T-helper 2 cell treated with Interferon-gamma antibody and Interleukin-4, amounts not matched to agents 100 ng/mL and 5 ng/mL, for 36 hours (primary cell): ENCODE data around the gene PPP1R3F. TPM values are rescaled to one million over a fixed set of nuclear protein-coding genes. Genes with fewer than 3 reads are reported as not detected.

ENCODE experiments used
- intact Hi-C: fragments of 100-400 bp; cut with micrococcal nuclease; formaldehyde crosslinking; loops from one replicate; pipeline ENCODE4 v1.15.1; 2023
- total RNA-seq: library from RNA; stranded (reverse); gene quantifications from 2 replicates; pipeline ENCODE4 v1.2.3, GENCODE V29; 2022

The PPP1R3F gene
- total RNA-seq, result 14.8 and 16.1 TPM in 2 replicates

- intact Hi-C loops, result loop anchor here (1.0 to 5.0 kb wide), 6 partner anchors 35 to 749 kb away; partner anchors contain the start of genes CCDC22, EBP and SYP
Measured at GRCh38 chrX:49269767-49270248, at the start of gene PPP1R3F. PPP1R3F (plus strand) TSS chrX:49269793; CDS start chrX:49269870, 77 bp downstream.

- intact Hi-C loops, result no loop called here
Measured at GRCh38 chrX:49220100-49220499, 49.5 kb upstream of the PPP1R3F start.

GRCh38 chrX:49221868-49222267 is 47.7 kb upstream of the PPP1R3F start:
- intact Hi-C loops, result no loop called here

GRCh38 chrX:49225858-49226257 is 43.7 kb upstream of the PPP1R3F start:
- intact Hi-C loops, result no loop called here

GRCh38 chrX:49226946-49227345 is 42.6 kb upstream of the PPP1R3F start:
- intact Hi-C loops, result no loop called here

GRCh38 chrX:49227726-49228125 is 41.9 kb upstream of the PPP1R3F start:
- intact Hi-C loops, result no loop called here

- intact Hi-C loops, result no loop called here
Measured at GRCh38 chrX:49228185-49228584, 41.4 kb upstream of the PPP1R3F start.

- intact Hi-C loops, result loop anchor here (2.0 kb wide), 1 partner anchor 30 kb away; the partner anchor contains the start of gene SYP
Measured at GRCh38 chrX:49230500-49231232, 38.9 kb upstream of the PPP1R3F start.

- intact Hi-C loops, result loop anchor here (2.0 kb wide), 1 partner anchor 31 kb away; the partner anchor contains the start of gene SYP
Measured at GRCh38 chrX:49231333-49232000, 38.1 kb upstream of the PPP1R3F start.

GRCh38 chrX:49232525-49232924 is 37.1 kb upstream of the PPP1R3F start:
- intact Hi-C loops, result no loop called here

- intact Hi-C loops, result no loop called here
Measured at GRCh38 chrX:49233176-49233575, 36.4 kb upstream of the PPP1R3F start, which contains the start of gene CACNA1F. CACNA1F (minus strand) TSS chrX:49233340; CDS start chrX:49233309, 31 bp downstream.

- intact Hi-C loops, result no loop called here
Measured at GRCh38 chrX:49233887-49234555, 35.6 kb upstream of the PPP1R3F start.

- intact Hi-C loops, result no loop called here
Measured at GRCh38 chrX:49237060-49237459, 32.5 kb upstream of the PPP1R3F start.

GRCh38 chrX:49238735-49239134 is 30.9 kb upstream of the PPP1R3F start:
- intact Hi-C loops, result no loop called here

- intact Hi-C loops, result no loop called here
Measured at GRCh38 chrX:49242545-49243066, 27.0 kb upstream of the PPP1R3F start.

- intact Hi-C loops, result no loop called here
Measured at GRCh38 chrX:49243166-49243565, 26.4 kb upstream of the PPP1R3F start.

GRCh38 chrX:49244207-49244606 is 25.4 kb upstream of the PPP1R3F start:
- intact Hi-C loops, result no loop called here

- intact Hi-C loops, result no loop called here
Measured at GRCh38 chrX:49246541-49246940, 23.1 kb upstream of the PPP1R3F start.

GRCh38 chrX:49247346-49247745 is 22.2 kb upstream of the PPP1R3F start:
- intact Hi-C loops, result no loop called here

GRCh38 chrX:49247916-49248811 is 21.4 kb upstream of the PPP1R3F start:
- intact Hi-C loops, result no loop called here
